Measurements from ENCODE around the gene ANKRD18A.
"Not testable (repeated sequence)": the region's sequence is repeated elsewhere in the genome, so short reads cannot be mapped to it uniquely, and the experiment has no call there.

DNA sequence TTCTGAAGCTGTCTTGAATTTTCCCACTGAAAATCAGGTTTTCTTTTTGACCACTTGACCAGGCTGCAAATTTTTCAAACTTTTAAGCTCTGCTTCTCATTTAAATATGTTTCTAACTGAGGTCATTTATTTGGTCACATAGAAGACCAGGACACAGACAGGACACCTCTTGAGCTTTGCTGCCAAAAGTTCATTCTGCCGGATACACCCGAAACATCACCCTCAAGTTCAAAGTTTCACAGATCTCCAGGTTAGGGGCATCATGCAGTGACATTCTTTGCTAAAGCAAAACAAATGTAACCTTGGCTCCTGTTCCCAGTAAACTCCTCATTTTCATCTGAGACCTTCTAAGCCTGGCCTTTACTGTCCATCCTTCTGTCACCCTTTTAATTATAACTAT lies 65.4 kb downstream of the ANKRD18A start:
- not testable (repeated sequence) for TF ChIP-seq CTCF (IDR thresholded peaks at IDR 0.05); ZFX (IDR thresholded peaks at IDR 0.05; ENCODE audit: borderline replicate concordance)

All from 22Rv1 (cell line).